Fibroblast of the aortic adventitia (primary cell): ENCODE measurements around the gene CD209. TPM values are rescaled to one million over a fixed set of nuclear protein-coding genes. Genes with fewer than 3 reads are reported as not detected.
"Not testable (repeated sequence)": the region's sequence is repeated elsewhere in the genome, so short reads cannot be mapped to it uniquely, and the experiment has no call there.

Source experiments
- DNase-seq: peaks from one replicate; pipeline ENCODE4 v3.0.0-alpha.2; 2010; ENCODE audit warnings: low read depth
- H3K4me3 ChIP-seq: 2 replicates; pipeline ENCODE4 v1.5.1; 2011; ENCODE audit warnings: low read depth, mild to moderate bottlenecking, control low read depth, low read length, moderate library complexity
- CTCF ChIP-seq: IDR thresholded peaks from 2 replicates; pipeline ENCODE4 v1.5.1; 2011; ENCODE audit warnings: mild to moderate bottlenecking, low read length, control low read depth, inconsistent platforms; ENCODE audit not compliant: insufficient read depth
- total RNA-seq: library from RNA; depleted of rRNA; stranded (reverse); fragments of >200 nt; gene quantifications from 2 replicates; pipeline ENCODE4 v1.2.3, GENCODE V29; 2012; ENCODE audit warnings: low replicate concordance

CD209 gene
- total RNA-seq, 1 donor, result not detected

DNA sequence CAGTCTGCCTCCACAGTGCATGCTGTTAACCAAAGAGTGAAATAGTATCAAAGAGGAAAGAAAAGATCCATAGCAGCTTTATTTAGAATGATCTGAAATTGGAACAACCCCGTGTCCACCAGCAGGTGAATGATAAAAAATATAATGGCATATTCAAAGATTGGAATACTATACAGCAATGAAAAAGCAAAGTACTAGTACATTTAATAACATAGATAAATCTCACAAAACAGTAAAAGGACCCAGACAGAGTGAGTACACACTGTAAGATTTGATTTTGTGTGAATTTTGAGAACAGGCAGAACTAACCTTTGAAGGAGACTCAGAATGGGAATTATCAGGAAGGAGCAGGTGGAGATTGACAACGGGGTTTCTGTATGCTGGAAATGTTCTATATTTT lies 837 bp upstream of the CD209 start:
- TF ChIP-seq CTCF, result no peak
- no peak for DNase-seq
- no peak overlapping the region for H3K4me3 ChIP-seq

DNA sequence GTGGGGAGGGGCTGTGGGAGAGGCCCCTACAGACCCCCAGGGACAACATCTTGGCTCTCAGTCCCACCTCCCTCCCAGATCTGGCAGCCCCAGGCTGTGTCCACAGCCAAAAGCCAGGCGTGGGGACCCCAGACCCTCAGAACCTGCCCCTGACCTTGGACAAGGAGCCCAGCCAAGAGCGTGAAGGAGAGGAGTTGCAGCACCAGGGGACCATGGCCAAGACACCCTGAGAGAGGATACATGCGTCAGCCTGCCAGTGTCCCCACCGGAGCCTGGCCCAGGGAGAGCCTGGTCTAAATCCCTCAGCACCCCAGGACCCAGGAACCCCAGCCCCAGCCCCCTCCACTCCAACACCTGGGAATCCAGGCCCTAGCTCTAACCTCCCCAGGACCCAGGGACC lies 1.0 kb downstream of the CD209 start:
- H3K4me3 ChIP-seq, DNase-seq: not testable (repeated sequence)

DNA sequence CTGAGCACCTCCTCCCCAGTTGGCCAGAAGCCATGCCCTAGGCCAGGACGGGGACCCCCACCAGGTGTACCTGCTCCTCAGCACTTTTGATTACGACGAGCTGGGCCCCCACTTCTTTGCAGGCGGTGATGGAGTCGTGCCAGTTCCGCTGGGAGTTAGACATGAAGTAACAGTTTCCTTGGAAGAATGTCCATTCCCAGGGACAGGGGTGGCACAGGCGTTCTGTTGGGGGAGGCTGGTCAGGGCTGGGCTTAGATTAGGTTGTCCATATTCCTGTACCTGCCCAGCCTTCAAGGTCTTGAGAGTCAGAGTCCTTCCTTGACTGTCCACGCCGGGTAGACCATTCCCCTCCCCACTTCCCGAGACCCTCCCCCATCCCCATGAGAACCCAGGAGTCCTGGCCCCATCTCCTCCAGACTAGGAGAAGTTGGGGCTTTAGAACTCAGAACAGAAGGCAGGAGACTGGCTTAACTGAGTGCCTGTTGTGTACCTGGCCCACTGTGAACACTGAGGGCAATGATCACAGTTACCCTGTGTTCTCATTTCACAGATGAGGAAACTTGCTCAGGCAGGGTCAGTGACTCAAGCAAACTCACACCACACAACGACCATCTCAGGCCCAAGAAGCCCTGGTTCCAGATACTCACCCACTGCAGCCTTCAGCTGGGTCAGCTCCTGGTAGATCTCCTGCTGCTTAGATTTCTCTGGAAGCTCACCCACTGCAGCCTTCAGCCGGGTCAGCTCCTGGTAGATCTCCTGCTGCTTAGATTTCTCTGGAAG lies 2.3 kb downstream of the CD209 start:
- H3K4me3 ChIP-seq, result no peak overlapping the region
- TF ChIP-seq CTCF, result no peak
- DNase-seq, result no peak

- no peak for DNase-seq
- H3K4me3 ChIP-seq, result no peak overlapping the region
- no peak for TF ChIP-seq CTCF
Measured at GRCh38 chr19:7744199-7744786, 3.0 kb downstream of the CD209 start.

DNA sequence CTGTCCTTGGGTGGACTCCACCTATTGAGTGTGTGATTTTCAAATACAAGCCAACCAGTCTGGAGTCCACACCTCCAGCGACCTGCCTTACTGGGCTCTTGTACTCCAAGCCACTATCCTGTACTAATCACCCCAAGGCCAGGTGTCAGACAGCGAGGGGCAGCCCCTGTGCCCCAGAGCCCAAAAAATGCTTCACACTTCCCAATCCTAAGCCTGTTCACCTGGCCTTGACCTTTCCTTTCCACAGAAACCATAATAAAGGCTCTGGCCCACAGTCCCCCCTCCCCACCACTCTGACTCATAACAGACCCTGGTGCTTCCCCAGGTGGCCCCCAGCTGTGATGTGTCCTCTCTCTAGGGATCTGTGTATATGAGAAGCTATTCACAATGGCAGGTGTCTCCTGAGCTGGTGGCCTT lies 3.9 kb downstream of the CD209 start:
- no peak for DNase-seq
- no peak overlapping the region for H3K4me3 ChIP-seq
- no peak for TF ChIP-seq CTCF

DNA sequence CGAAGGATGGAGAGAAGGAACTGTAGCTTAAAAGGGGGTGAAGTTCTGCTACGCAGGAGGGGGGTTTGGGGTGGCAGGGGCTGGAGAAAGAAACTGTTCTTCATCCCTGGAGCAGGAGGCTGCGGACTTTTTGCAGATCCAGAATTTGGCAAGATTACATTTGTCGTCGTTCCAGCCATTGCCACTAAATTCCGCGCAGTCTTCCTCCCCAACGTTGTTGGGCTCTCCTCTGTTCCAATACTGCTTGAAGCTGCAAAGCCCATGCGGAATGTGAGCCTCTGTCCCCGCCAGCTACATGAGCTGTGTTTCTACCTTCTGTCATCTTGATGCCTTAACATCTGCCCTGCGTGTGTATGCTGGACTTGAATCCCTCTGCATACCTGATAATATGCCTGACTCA lies 4.3 kb downstream of the CD209 start:
- TF ChIP-seq CTCF, result no peak
- no peak overlapping the region for H3K4me3 ChIP-seq
- DNase-seq, result no peak

GRCh38 chr19:7742575-7742974 lies 4.8 kb downstream of the CD209 start:
- TF ChIP-seq CTCF, result no peak

More at GRCh38 chr19:7742575-7742974, 4.8 kb downstream of the CD209 start:
- DNase-seq, result no peak
- H3K4me3 ChIP-seq, result no peak overlapping the region
